Superior temporal gyrus (tissue), 1 donor: ENCODE data around the gene TEDC2.

Source experiments
- DNase-seq: peaks from one replicate; pipeline ENCODE4 v3.0.0-alpha.2; 2016; ENCODE audit errors: extremely low spot score

The TEDC2 gene

DNA sequence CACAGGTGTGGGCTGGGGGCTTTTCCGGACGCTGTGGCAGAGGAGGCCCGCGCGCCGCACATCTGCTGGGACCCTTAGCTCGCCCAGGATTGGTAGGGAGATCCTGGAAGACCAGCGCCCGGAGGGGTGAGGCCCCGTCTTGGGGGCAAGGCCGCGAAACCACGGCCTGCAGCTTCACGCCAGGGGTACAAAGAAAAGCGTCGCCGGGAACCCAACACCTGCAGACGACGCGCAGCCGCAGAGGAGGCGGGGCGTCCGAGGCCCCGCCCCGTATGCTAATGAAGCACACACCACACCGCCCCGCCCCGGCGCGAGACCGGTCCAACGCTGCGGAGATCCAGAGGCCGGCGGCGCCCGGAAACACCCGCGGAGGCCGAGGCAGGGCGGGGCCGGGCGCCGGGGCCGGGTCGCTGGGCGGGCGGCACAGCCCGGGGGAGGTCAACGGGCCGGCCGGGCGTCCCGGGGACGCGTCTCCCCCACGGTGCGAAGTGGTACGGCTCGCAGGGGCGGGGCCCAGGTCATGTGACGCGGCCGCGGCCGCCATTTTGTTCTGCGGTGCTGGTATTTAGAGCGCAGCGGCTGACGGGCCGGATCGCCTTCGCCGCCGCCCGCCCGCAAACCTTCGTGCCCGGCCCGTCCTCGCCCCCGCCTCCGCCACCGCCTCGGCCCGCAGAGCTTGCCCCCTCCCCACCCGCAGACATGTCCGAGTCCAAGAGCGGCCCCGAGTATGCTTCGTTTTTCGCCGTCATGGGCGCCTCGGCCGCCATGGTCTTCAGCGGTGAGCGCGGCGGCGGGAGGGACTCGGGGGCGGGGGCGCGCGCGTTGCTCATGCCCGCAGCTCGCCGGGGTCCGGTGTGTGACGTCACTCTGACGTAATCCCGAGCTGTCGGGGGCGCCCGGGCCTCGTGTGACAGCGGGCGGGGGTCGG, 53.8 kb downstream of the TEDC2 start, which contains the start of gene ATP6V0C:
ATP6V0C (plus strand) TSS at position 548 of the 928 bp plus-strand sequence; CDS start at position 700, 152 bp downstream.
- DNase-seq = peak; percentile 91
